ENCODE results near the gene SREBF2.

The SREBF2 gene

DNA sequence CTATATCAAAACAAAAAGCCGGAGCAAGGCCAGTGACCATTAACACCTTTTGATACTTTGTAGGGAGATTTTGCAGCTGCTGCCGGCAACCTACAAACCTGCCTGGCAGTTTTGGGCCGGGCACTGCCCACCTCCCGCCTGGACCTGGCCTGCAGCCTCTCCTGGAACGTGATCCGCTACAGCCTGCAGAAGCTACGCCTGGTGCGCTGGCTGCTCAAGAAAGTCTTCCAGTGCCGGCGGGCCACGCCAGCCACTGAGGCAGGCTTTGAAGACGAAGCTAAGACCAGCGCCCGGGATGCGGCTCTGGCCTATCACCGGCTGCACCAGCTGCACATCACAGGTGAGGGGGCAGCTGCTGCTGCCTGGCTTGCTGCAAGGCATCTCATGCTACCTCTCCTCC, 47.7 kb downstream of the SREBF2 start:
- DNase-seq, result no peak

- DNase-seq, result no peak
These were observed 50.5 kb downstream of the SREBF2 start for GRCh38 chr22:41883400-41883799.

GRCh38 chr22:41885116-41885515, 52.2 kb downstream of the SREBF2 start:
- no peak for DNase-seq

DNA sequence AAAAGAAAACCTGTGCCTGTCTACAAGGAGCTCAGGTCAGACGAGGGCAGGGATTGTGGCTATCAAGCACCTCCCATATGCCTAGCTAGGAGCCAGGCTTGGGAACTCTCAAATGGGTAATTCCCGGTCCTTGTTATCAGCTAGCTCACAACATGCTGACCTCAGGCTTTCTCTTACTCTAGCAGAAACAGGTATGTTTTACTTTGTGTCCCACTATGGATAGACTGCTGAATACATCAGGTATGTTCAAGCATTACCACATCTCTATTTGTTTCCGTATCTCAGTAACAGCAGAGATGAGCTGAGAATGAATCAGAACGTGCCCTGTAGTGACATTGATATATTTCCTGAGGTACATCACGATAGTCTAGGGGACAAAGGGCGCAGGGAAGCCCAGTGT, 52.6 kb downstream of the SREBF2 start:
- no peak for DNase-seq

DNA sequence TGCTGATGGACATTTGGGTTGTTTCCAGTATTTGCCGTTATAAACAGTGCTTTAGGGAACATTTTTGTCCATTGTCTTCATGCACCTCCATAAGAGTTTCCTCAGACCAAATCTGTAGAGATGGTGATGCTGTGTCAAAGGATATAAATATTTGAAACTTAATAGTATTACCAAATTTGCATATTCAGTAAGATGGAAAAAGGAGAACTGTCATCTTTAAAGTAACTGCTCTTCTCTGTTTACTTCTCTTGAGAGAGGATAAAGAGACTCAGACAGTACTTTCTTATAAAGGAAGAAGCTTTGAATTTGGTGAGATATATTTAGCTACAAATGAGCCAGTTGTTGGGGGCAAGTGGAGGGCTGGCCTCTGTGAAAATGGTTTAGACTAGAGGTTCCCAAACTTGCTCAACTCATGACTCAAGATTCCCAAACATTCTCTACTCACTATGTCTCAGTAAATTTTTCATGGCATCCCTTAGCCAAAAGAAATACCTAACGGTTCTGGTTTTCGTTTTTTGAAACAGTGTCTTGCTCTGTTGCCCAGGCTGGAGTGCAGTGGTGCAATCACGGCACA, 55.8 kb downstream of the SREBF2 start:
- DNase-seq, result no peak

DNA sequence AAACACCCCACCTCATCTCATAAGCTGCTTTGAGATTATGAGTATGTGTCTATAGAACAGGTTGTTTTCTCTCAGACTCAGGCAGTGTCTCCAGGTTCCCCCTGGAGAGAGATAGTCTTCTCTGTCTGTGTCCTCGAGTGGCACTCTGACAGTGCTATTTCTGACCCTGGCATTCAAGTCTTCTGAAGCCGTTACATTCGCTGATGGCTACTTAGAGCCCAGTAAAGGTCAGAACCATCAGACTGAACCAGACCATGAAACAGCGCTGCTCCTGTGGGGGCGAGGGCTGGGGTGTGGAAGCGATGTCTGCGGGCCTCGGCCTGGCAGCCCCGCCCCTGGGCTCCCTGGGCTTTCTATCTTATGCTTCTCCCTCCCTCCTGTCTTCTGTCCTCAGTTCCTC, 58.5 kb downstream of the SREBF2 start:
- DNase-seq, result no peak

DNA sequence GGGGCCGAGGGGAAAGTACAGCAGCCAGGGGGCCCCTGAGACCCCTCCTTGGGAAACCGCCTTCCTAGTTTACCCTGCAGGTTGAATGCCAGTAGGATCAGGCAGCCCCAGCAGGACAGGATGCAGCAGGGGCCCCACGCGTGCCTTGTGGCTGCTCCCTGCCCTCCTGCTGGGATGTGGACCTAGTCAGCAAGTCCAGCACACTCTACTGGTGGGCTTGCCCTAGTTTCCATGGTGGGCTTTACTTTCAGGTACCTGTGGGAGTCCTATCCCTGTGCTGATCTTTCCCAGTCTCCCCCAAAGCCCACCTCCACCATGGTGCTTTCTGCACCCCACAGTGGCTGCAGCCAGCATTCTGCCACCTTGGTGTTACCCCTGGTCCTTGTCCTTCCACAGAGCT, 59.8 kb downstream of the SREBF2 start:
- no peak for DNase-seq

- no peak for DNase-seq
These were observed 60.9 kb downstream of the SREBF2 start for GRCh38 chr22:41893591-41894375.

- DNase-seq, result no peak
These were observed 65.7 kb downstream of the SREBF2 start for GRCh38 chr22:41898645-41899044.

- DNase-seq, result no peak
These were observed 66.2 kb downstream of the SREBF2 start for GRCh38 chr22:41899110-41899509.

- DNase-seq, result no peak
These were observed 67.2 kb downstream of the SREBF2 start for GRCh38 chr22:41899992-41900651.

DNA sequence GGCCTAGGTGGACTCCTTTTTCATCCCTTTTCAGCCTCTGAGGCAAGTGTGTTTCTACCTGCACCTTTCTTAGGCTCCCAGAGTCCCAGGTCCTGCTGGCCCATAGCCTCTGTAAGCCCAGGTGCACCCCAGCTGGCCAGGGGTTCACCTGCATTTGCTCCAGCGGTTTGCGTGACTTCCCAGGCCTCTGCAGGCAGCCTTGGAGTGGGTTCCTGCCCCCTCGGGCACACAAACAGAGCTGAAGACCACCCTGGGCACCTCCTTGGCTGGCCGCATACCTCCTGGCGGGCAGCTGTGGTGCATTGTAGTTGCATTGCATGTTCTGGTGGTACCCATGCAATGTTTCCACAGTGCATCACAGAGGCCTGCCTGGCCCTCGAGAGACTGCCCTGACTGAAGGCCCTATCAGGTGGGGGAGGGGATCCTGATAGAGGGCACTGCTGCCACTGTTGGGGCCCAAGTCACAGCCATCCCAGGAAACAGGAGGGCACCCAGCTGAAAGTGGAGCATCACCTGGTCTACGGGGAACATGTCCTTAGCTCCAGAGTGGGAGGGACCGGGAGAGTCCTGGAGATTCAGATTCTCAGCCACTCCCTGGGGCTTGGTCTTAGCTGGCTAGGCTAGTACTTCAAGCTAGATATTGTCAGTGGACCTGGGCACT, 67.9 kb downstream of the SREBF2 start:
- DNase-seq, result no peak

- no peak for DNase-seq
These were observed 69.1 kb downstream of the SREBF2 start for GRCh38 chr22:41902016-41902415.

DNA sequence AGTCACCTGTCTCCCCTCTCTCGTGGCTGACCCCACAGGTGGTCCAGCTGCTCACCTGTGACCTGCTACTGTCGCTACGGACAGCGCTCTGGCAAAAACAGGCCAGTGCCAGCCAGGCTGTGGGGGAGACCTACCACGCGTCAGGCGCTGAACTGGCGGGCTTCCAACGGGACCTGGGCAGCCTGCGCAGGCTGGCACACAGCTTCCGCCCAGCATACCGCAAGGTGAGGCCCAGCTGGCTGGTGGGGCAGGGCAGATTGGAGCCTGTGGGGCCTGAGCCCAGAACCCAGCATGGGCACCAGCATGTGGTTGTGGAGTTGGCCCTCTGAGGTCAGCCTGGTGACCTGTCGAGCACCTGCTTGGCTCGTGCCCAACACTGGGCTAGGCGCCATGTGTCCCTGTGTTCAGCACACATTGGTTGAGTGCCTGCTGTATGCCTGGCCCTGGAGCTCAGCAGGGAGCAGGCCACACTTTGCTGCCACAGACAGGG, 70.1 kb downstream of the SREBF2 start:
- no peak for DNase-seq

GRCh38 chr22:41904450-41905410, 71.8 kb downstream of the SREBF2 start:
- DNase-seq, result no peak

DNA sequence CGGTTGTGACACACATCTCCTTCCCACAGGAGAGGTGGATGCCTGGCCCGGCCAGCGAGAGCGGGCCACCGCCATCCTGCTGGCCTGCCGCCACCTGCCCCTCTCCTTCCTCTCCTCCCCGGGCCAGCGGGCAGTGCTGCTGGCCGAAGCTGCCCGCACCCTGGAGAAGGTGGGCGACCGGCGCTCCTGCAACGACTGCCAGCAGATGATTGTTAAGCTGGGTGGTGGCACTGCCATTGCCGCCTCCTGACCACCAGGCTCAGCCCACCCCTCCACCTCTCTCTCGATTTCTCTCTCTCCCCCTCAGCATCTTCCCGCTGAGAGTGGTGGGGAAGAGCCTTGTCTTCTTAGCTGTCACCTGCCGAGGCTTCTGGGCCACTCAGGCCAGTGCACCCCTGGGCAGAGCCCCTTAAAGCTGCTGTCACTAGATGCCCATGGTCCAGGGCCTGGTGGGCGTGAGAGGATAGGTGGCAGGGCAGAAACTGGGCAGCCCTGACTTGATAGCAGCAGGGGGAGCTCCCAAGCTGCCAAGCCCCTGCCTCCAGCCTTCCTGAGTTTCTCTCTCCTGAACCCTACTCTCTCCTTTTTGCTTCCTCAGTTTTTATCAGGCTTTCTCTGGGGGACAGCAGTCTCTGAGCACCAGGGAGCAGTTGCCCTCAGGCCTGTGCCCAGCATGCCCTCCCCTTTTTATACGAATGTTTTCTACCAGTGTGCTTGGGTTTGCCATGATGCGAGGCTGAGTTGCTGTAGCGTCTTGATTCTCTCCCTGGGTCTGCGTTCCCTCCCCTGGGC, 72.7 kb downstream of the SREBF2 start:
- DNase-seq, result no peak

GRCh38 chr22:41906822-41907221, 73.9 kb downstream of the SREBF2 start:
- DNase-seq, result no peak

GRCh38 chr22:41907436-41908401, 74.8 kb downstream of the SREBF2 start:
- DNase-seq, result no peak

GRCh38 chr22:41908411-41909309, 75.8 kb downstream of the SREBF2 start:
- no peak for DNase-seq
